ENCODE data around the gene KASH5. TPM values are rescaled to one million over a fixed set of nuclear protein-coding genes. Genes with fewer than 3 reads are reported as not detected.

The KASH5 gene
- total RNA-seq, 1 donor from 2014 or later = 2.2 TPM

GRCh38 chr19:49357186-49357585 is 30.9 kb upstream of the KASH5 start:
- Histone ChIP-seq H3K27ac (no peak overlapping the region), H3K4me3 (no peak overlapping the region), H3K27me3 (no peaks in the 10 kb centered on the region), H3K9me3 (no peaks in the 10 kb centered on the region), H3K36me3 (peaks cover 28% of the 10 kb centered on the region), H3K4me1 (peaks cover 6% of the 10 kb centered on the region)
- ATAC-seq = no peak
- intact Hi-C loops (cut with DNase I) = no loop called here
- TF ChIP-seq CTCF (IDR thresholded peaks at IDR 0.05) = no peak
- no peak for DNase-seq

DNA sequence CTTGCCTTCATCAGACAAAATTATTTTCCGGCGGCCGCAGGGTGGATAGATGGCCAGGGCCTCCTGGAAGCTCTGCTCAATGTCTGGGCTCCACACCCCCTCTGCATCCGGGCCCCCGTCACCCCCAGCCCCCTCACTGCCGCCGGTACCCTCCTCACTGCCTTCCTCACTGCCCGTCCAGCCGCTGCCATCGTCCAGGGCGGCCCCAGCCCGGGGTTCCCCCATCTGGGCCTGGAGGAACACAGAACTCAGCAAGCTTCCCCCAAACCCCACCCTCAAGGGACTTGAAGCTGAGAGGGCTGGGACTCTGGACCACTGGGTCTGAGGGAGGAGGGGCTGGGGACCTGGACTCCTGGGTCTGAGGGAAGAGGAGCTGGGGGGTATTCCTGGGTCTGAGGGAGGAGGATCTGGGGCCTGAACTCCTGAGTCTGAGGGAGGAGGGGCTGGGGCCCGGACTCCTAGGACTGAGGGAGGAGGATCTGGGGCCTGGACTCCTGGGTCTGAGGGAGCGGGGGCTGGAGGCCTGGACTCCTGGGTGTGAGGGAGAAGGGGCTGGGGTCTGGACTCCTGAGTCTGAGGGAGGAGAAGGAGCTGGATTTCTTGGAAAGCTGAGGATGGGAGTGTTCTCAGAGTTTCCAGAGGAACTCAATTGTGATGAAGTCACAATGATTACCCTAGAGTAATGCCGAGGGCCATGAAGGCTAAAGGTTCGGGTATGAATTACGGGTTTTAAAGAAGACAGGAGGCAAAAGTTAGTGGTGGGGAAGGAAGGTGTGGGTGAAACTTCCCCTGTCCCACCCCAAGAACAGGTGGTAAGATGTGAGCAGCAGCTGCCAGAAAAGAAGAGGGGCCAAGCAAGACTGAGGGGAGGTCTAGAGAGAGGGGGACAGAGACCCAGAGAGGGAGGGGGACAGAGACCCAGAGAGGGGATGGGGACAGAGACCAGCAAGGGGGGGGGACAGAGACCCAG is 27.9 kb upstream of the KASH5 start:
- no peak for DNase-seq
- TF ChIP-seq CTCF (IDR thresholded peaks at IDR 0.05) = no peak
- Histone ChIP-seq H3K4me3 (no peak overlapping the region), H3K27ac (no peak overlapping the region), H3K36me3 (peaks cover 18% of the 10 kb centered on the region), H3K9me3 (no peaks in the 10 kb centered on the region), H3K4me1 (peaks cover 13% of the 10 kb centered on the region), H3K27me3 (no peaks in the 10 kb centered on the region)
- intact Hi-C loops (cut with DNase I) = no loop called here
- ATAC-seq = no peak

DNA sequence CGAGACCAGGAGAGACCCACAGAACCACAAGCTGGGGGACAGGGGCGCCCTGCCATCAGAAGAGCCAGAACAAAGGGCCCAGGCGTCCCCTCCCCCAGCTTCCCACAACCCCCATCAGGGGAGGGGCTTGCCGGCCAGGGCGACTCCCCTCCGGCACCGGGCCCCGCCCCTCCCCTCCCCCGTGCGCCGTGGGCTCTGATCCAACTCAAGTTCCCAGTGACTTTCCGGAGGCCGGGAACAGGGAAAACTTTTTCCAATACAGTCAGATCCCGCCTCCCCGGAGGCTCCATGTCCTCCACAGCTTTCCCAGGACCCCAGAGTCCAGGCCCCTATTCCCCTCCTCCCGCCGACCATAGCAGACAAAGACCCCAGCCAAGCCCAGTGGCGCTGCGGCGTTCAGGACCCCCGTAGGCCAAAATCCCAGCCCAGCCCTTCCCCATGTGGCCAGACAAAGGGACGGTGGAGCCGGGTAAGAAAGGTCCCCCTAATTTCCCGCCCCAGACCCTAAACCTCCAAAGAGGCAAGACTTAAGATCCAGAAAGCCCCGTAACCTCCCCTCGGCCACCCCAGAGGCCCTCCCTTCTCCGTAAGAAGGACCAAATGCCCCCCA is 26.5 kb upstream of the KASH5 start:
- ATAC-seq = peak; percentile 40
- no peak for TF ChIP-seq CTCF (IDR thresholded peaks at IDR 0.05)
- Histone ChIP-seq H3K36me3 (peaks cover 15% of the 10 kb centered on the region), H3K9me3 (no peaks in the 10 kb centered on the region), H3K27ac (peak overlapping the region; percentile 88), H3K27me3 (no peaks in the 10 kb centered on the region), H3K4me3 (peak overlapping the region; percentile 76), H3K4me1 (peaks cover 7% of the 10 kb centered on the region)
- intact Hi-C loops (cut with DNase I) = no loop called here
- peak; percentile 88 for DNase-seq

DNA sequence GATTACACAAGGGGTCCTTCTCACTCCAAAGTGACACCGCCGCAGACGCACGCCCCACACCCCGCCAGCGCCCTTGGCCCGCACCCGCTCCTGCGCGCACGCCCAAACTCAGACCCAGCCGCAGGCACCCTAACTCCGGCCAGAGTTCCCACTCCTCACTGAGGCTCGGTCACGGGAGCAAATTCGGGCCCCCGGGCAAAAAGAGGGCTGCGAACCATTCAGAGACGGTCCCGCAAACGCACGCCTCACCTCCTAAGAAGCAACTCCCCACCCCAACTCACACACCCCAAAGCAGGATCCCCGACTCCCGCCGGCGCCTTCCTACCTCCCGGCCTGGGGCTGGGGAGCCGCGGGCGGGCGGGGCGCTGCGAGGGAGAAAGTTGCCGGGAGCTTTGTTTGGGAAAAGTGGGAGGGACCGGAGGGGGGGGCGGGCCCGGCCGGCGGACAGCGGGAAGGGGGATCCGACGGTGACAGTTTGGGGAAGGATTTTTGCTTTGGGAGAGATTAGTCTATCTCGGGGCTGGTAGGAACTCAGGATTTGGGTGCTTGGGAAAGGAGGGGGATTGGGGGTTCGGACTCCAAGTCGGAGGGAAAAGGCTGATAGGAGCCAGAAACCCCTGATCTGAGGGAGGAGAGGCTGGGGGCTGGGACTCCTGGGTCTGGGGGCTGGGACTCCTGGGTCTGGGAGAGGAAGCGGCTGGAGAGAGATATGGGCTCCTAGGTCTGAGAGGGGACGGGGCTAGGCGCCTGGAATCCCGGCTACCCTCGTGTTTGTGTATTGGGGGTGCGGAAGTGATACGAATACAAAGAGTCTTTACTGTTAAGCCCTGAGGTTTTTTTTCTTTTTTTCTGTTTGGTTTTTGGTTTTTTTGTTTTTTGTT is 25.8 kb upstream of the KASH5 start, which contains the start of gene TEAD2:
TSS of gene TEAD2 (minus strand) at position 369 of the 881 bp plus-strand sequence. CDS start 2,341 bp downstream, outside the sequence.
- Histone ChIP-seq H3K4me3 (peak within 1 kb of the TSS; percentile 76), H3K27me3 (no peaks in the 10 kb centered on the region), H3K36me3 (peaks cover 15% of the 10 kb centered on the region), H3K4me1 (peaks cover 7% of the 10 kb centered on the region), H3K9me3 (no peaks in the 10 kb centered on the region), H3K27ac (peak within 1 kb of the TSS; percentile 88)
- ATAC-seq (peak; percentile 16), DNase-seq (peak; percentile 85)
- intact Hi-C loops (cut with DNase I) = no loop called here
- TF ChIP-seq CTCF (IDR thresholded peaks at IDR 0.05) = no peak

GRCh38 chr19:49362929-49363267 is 25.2 kb upstream of the KASH5 start:
- peak overlapping the region; percentile 76 for H3K4me3 ChIP-seq
- no peak for TF ChIP-seq CTCF (IDR thresholded peaks at IDR 0.05)
- no peaks in the 10 kb centered on the region for H3K9me3 ChIP-seq
- no peaks in the 10 kb centered on the region for H3K27me3 ChIP-seq
- peaks cover 7% of the 10 kb centered on the region for H3K4me1 ChIP-seq
- peaks cover 15% of the 10 kb centered on the region for H3K36me3 ChIP-seq
- intact Hi-C loops (cut with DNase I) = no loop called here
- H3K27ac ChIP-seq = peak overlapping the region; percentile 61
- ATAC-seq = no peak
- DNase-seq = peak; percentile 71

Data from upper lobe of right lung (tissue), 1 donor.